Omental fat pad (tissue), 4 donors: ENCODE results near the gene ZSWIM2. TPM values are rescaled to one million over a fixed set of nuclear protein-coding genes. Genes with fewer than 3 reads are reported as not detected.

Experiments
- ATAC-seq: fragments of 150-250 bp; one replicate; pipeline ENCODE4 v1.9.1; 2016; ENCODE audit warnings: mild to moderate bottlenecking, moderate library complexity; ENCODE audit not compliant: low FRiP score
- DNase-seq: peaks from one replicate; pipeline ENCODE4 v3.0.0-alpha.2; 2019; ENCODE audit warnings: low spot score
- CTCF ChIP-seq, 3 donors: fragments of 450-650 bp; IDR thresholded peaks; one replicate each; pipeline ENCODE4 v1.5.1; 2016 to 2017; ENCODE audit warnings: antibody characterized with exemption in 3 of 3, mild to moderate bottlenecking in 3 of 3, moderate library complexity in 2 of 3
- total RNA-seq, 4 donors: library from RNA; depleted of rRNA; stranded (reverse); fragments of >200 nt; gene quantifications; one replicate each; pipeline ENCODE4 v1.1.0, GENCODE V29; 2016

The ZSWIM2 gene
- total RNA-seq, 4 donors from 2014 or later = 0.37 to 1.0 TPM; not detected in 2

DNA sequence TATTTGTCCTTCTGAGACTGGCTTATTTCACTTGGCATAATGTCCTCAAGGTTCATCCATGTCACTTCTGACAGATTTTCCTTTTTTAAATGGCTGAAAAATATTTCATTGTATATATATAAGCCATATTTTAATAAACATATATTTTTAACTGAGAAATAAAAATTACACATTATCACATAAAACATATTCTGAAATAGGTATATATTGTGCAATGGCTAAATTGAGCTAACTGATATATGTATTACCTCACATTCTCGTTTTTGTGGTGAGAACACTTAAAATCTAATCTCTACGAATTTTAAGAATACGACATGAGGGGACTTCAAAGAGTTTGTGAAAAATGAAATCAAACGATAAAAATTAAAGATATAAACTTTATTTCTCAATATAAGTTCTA, 25.7 kb upstream of the ZSWIM2 start:
- ATAC-seq (no peak), DNase-seq (no peak)
- TF ChIP-seq CTCF (IDR thresholded peaks at IDR 0.05) = no peak

DNA sequence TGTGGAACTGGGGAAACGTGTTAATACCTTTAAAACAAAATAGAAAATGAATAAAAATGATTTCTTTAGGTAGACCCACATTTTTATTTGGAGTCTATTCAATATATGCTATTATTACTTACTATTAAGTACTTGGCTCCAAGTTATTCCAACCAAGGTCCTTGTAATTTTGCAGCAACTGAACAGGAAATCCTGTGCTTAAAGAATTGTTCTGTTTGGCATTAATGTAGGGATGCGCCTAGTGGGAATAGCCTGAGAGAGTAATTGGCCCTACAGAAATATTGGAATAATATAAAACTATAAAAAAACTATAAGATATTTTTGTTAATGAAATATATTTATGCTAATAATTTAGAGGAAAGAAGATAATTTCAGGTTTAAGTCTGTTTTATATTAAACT, 22.9 kb upstream of the ZSWIM2 start:
- ATAC-seq (no peak), DNase-seq (no peak)
- TF ChIP-seq CTCF (IDR thresholded peaks at IDR 0.05) = no peak

DNA sequence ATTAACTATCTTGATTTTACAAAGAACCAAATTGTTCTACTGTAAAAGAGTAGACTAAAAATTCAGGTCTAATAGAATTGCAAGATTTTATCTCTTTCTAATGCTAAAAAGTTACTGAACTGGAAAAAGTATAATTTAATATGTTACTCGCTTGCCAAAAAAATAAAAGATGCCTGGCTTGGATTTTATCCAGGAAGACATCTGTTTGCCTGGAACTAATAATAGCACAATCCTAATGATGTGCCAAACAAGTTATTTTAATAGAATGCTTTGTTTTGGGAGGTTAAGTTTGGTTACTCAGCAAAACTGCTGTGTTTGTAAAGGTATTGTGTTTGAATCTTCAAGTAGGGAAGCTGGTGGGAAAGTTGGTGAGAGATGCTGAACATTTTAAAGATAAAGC, 19.4 kb upstream of the ZSWIM2 start:
- TF ChIP-seq CTCF (IDR thresholded peaks at IDR 0.05) = no peak
- DNase-seq (no peak), ATAC-seq (no peak)

- DNase-seq (no peak), ATAC-seq (no peak)
- no peak for TF ChIP-seq CTCF (IDR thresholded peaks at IDR 0.05)
These were observed 14.1 kb upstream of the ZSWIM2 start for GRCh38 chr2:186862869-186863709.

GRCh38 chr2:186855216-186855615, 6.2 kb upstream of the ZSWIM2 start:
- TF ChIP-seq CTCF (IDR thresholded peaks at IDR 0.05) = no peak
- DNase-seq (no peak), ATAC-seq (no peak)

DNA sequence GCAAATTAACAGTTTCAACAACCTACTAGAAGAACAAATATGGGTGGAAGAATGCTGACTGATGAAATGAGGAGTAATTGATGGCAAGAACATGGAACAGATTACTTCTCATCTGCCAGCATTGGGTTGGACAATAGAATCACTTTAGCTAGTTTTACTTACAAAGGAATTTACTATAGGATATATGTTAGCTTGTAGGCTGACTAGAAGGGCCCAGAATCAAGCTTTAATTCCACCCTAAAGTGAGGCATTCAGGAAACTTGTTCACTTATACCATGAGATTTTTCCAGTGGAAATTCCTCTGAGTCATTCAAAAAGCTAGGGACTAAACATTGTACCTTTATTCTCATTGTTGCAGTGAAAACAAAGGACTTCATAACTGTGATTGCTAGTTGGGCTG, 5.0 kb upstream of the ZSWIM2 start:
- TF ChIP-seq CTCF (IDR thresholded peaks at IDR 0.05) = no peak
- no peak for ATAC-seq
- DNase-seq = no peak

DNA sequence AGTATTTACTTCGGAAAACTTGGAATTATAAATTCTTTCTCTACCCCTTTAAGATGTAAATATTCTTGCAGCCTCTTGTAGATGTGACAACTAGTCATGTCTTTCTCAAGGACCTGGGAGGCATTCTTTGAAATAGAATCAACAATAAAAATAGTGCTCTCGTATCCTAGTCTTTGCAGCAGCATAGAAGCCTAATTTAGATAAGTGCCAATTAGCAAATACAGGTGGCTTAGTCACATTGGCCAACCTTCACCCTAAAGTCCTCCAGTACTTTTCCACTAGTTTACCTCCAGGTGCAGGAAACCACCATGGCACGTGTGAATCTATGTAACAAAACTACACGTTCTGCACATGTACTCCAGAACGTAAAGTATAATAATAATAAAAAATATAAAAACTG, 3.5 kb upstream of the ZSWIM2 start:
- TF ChIP-seq CTCF (IDR thresholded peaks at IDR 0.05) = no peak
- DNase-seq (no peak), ATAC-seq (no peak)
